ENCODE results near the gene CUL5.

GRCh38 chr11:108012139-108012725 lies 3.5 kb downstream of the CUL5 start:
- no peak for TF ChIP-seq CTCF (conservative IDR thresholded peaks at IDR 0.05)
- no peak for TF ChIP-seq ZFX (IDR thresholded peaks at IDR 0.05)
